ENCODE measurements around the gene GLI3. TPM values are rescaled to one million over a fixed set of nuclear protein-coding genes. Genes with fewer than 3 reads are reported as not detected.

Gene GLI3
- total and polyA plus RNA-seq, 2 of the 8 experiments (the other 6 are each of a cell fraction or from before 2014, with no cell fraction given) = 8.0 to 31.1 TPM

DNA sequence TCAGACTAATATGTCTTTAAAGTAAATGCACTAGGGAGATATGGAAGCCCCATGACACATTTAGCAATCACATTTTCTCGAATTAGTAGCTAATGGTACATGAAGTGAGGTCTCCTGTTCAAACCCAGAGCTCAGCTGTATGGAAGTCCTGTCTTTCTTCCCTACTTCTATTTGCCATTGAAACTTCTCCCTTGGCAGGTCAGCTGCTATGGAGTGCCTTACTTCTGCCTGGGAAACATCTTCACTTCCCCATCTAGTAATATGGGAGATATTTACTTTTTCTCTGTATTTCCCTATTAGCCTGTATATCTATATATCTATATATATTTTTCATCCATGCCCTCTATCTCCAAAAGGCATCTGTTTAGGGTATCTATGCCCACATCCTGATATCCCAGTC, 308.8 kb downstream of the GLI3 start:
- WGBS, 2 experiments (ENCODE audit: extremely low coverage in 1 of 2, insufficient coverage in 1 of 2, insufficient read length in 1 of 2, insufficient replicate concordance in 2 of 2, low coverage in 1 of 2, low lambda C conversion rate in 2 of 2, missing lambda C conversion rate in 1 of 2) = 78% methylated on average over 1 of the region's 1 CpG; no CpG with 5 or more reads in 1 of the 2 experiments
- no peak overlapping the region for H3K4ac ChIP-seq (replicated peaks; ENCODE audit: insufficient read length, low read depth, low read length)
- no peaks in the 10 kb centered on the region for H3K36me3 ChIP-seq (ENCODE audit: control insufficient read depth in 2 of 4, insufficient read depth in 4 of 4, low read length in 3 of 4)
- no peak overlapping the region for H3K18ac ChIP-seq (ENCODE audit: extremely low read depth, low read length)
- no peaks in the 10 kb centered on the region for H3K9me3 ChIP-seq (ENCODE audit: insufficient read depth in 2 of 2, low read depth in 1 of 2, low read length in 1 of 2)
- no peak overlapping the region for H3K14ac ChIP-seq (ENCODE audit: insufficient read length)
- H3K79me2 ChIP-seq (ENCODE audit: control insufficient read depth in 1 of 2, insufficient read depth in 2 of 2, low read length in 2 of 2) = no peaks in the 10 kb centered on the region
- no peak for FAIRE-seq
- H3K27ac ChIP-seq (ENCODE audit: low read depth, low read length) = no peak overlapping the region
- POLR2A ChIA-PET (ENCODE audit: partially characterized antibody) = no interaction called here
- no peak overlapping the region for H3K4me2 ChIP-seq (ENCODE audit: insufficient read depth in 1 of 2, low read depth in 2 of 2, low read length in 2 of 2)
- H4K20me1 ChIP-seq (replicated peaks in 1 of 2; ENCODE audit: control insufficient read depth in 1 of 2, insufficient read depth in 2 of 2, low read length in 2 of 2) = no peaks in the 10 kb centered on the region
- H2BK15ac ChIP-seq (ENCODE audit: low read length) = no peak overlapping the region
- H3K56ac ChIP-seq (replicated peaks; ENCODE audit: insufficient read length, low read depth, low read length) = no peak overlapping the region
- no peaks in the 10 kb centered on the region; the same call in 1 of the 2 replicates for H3K23me2 ChIP-seq (ENCODE audit: low read depth, low read length)
- no peaks in the 10 kb centered on the region for H3K79me1 ChIP-seq (ENCODE audit: low read depth, low read length)
- no peak overlapping the region for H2AFZ ChIP-seq (ENCODE audit: low read length)
- H3K23ac ChIP-seq (ENCODE audit: insufficient read length) = no peak overlapping the region
- no peak overlapping the region for H2AK5ac ChIP-seq (ENCODE audit: low read depth, low read length)
- no peak for DNase-seq (ENCODE audit: low read depth in 1 of 2, low spot score in 2 of 2)
- H4K91ac ChIP-seq (replicated peaks; ENCODE audit: insufficient read length, low read length) = no peak overlapping the region
- H3K4me3 ChIP-seq (ENCODE audit: extremely low read depth in 1 of 4, insufficient read depth in 2 of 4, low read depth in 3 of 4, low read length in 4 of 4) = no peak overlapping the region
- no peak overlapping the region for H4K5ac ChIP-seq (ENCODE audit: insufficient read length, low read depth, low read length)
- no peaks in the 10 kb centered on the region; a peak in 1 of 7 replicates for H3K4me1 ChIP-seq (replicated peaks in 1 of 4; ENCODE audit: control insufficient read depth in 3 of 4, insufficient read depth in 4 of 4, low read length in 3 of 4)
- no peak overlapping the region for H2BK120ac ChIP-seq (replicated peaks; ENCODE audit: low read depth, low read length)
- H2BK20ac ChIP-seq (ENCODE audit: low read length) = no peak overlapping the region
- no peak overlapping the region for H4K8ac ChIP-seq (ENCODE audit: extremely low read depth, insufficient read depth, low read length)
- H3K27me3 ChIP-seq (replicated peaks in 1 of 4; ENCODE audit: control insufficient read depth in 3 of 4, extremely low read depth in 1 of 4, insufficient read depth in 3 of 4, low read length in 3 of 4) = no peaks in the 10 kb centered on the region
- H2BK5ac ChIP-seq (ENCODE audit: low read depth, low read length) = no peak overlapping the region
- H2BK12ac ChIP-seq (ENCODE audit: low read depth, low read length) = no peak overlapping the region
- CTCF ChIA-PET (ENCODE audit: partially characterized antibody) = interaction anchor here (1.0 to 2.8 kb wide), 5 partner anchors 9 to 157 kb away, joined by 3 to 12 read pairs (median 3); no protein-coding TSS in a partner anchor
- no peak overlapping the region for H3K9ac ChIP-seq (replicated peaks in 1 of 4; ENCODE audit: extremely low read depth in 1 of 4, low read depth in 3 of 4, low read length in 3 of 4)
- TF ChIP-seq POLR2A (IDR thresholded peaks at IDR 0.05; ENCODE audit: control extremely low read depth in 1 of 2, low read depth in 2 of 2, low read length in 2 of 2) = no peak
- no peak for TF ChIP-seq TCF12 (IDR thresholded peaks at IDR 0.05; ENCODE audit: low read depth, low read length)
- TF ChIP-seq NRF1 (IDR thresholded peaks at IDR 0.05; ENCODE audit: low read depth, low read length) = no peak
- TF ChIP-seq BACH1 (IDR thresholded peaks at IDR 0.05; ENCODE audit: low read length) = no peak
- TF ChIP-seq TAF1 (IDR thresholded peaks at IDR 0.05; ENCODE audit: low read depth, low read length) = no peak
- no peak for TF ChIP-seq CBX5 (IDR thresholded peaks at IDR 0.05; ENCODE audit: low read depth, low read length)
- TF ChIP-seq CBX8 (IDR thresholded peaks at IDR 0.05; ENCODE audit: borderline replicate concordance, low read depth, low read length) = no peak
